Breast epithelium (tissue), 3 donors: ENCODE results near the gene LEMD1.

Experiments
- CTCF ChIP-seq, 3 donors: fragments of 450-650 bp; IDR thresholded peaks; one replicate each; pipeline ENCODE4 v1.5.1; 2016 to 2017; ENCODE audit warnings: antibody characterized with exemption in 3 of 3, mild to moderate bottlenecking in 3 of 3, moderate library complexity in 3 of 3
- POLR2A ChIP-seq: fragments of 450-650 bp; IDR thresholded peaks from one replicate; pipeline ENCODE4 v1.6.1; 2016; ENCODE audit warnings: antibody characterized with exemption, mild to moderate bottlenecking, moderate library complexity

GRCh38 chr1:205441318-205441633 is 19.4 kb upstream of the LEMD1 start:
- no peak for TF ChIP-seq CTCF (IDR thresholded peaks at IDR 0.05)
- TF ChIP-seq POLR2A: no peak
